BE2C (cell line): Measurements from ENCODE around the gene ENAH.

Experiments used
- DNase-seq: peaks from one replicate; pipeline ENCODE4 v3.0.0-alpha.2; 2020
- H3K27me3 ChIP-seq: fragments of 250-450 bp; sonication (Bioruptor Pico); 2 replicates; pipeline ENCODE4 v1.5.1; 2020; ENCODE audit warnings: mild to moderate bottlenecking
- H3K36me3 ChIP-seq: fragments of 250-450 bp; sonication (Bioruptor Pico); 2 replicates; pipeline ENCODE4 v1.5.1; 2020; ENCODE audit warnings: mild to moderate bottlenecking
- H3K4me1 ChIP-seq: fragments of 250-450 bp; sonication (Bioruptor Pico); 2 replicates; pipeline ENCODE4 v1.5.1; 2020
- H3K4me3 ChIP-seq: 2 replicates; pipeline ENCODE4 v1.5.1; 2011; ENCODE audit warnings: low read depth, low read length
- H3K9me3 ChIP-seq: fragments of 250-450 bp; sonication (Bioruptor Pico); 2 replicates; pipeline ENCODE4 v1.5.1; 2020
- TF ChIP-seq, protein P1 (sequence below): IDR thresholded peaks from 2 replicates; pipeline ENCODE4 v1.5.1; 2012; ENCODE audit warnings: mild to moderate bottlenecking, low read depth, low read length

Gene ENAH

DNA sequence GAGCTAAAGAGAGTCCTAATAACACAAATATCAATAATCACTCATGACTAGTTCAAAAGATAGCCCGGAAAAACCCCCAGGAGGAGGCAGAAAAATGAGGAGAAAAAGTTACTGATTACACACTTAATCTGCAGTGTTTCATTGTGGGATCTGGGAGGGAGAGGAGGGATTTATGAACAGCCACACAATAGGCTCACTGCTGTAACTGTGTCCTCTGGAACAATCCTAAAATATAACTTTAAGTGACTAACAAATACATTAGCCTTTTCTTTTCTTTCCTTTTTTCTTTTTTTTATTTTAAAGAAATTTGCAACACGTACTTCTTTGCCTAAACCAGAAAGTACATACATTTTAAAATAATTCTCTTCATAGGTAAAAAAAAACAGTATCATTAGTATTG, 118.8 kb downstream of the ENAH start:
- TF ChIP-seq, protein P1, sequence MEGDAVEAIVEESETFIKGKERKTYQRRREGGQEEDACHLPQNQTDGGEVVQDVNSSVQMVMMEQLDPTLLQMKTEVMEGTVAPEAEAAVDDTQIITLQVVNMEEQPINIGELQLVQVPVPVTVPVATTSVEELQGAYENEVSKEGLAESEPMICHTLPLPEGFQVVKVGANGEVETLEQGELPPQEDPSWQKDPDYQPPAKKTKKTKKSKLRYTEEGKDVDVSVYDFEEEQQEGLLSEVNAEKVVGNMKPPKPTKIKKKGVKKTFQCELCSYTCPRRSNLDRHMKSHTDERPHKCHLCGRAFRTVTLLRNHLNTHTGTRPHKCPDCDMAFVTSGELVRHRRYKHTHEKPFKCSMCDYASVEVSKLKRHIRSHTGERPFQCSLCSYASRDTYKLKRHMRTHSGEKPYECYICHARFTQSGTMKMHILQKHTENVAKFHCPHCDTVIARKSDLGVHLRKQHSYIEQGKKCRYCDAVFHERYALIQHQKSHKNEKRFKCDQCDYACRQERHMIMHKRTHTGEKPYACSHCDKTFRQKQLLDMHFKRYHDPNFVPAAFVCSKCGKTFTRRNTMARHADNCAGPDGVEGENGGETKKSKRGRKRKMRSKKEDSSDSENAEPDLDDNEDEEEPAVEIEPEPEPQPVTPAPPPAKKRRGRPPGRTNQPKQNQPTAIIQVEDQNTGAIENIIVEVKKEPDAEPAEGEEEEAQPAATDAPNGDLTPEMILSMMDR: no peak
- H3K36me3 ChIP-seq: no peaks in the 10 kb centered on the region
- no peaks in the 10 kb centered on the region for H3K9me3 ChIP-seq
- no peak overlapping the region for H3K4me3 ChIP-seq
- no peak for DNase-seq
- no peaks in the 10 kb centered on the region for H3K27me3 ChIP-seq
- H3K4me1 ChIP-seq: peaks cover 21% of the 10 kb centered on the region

DNA sequence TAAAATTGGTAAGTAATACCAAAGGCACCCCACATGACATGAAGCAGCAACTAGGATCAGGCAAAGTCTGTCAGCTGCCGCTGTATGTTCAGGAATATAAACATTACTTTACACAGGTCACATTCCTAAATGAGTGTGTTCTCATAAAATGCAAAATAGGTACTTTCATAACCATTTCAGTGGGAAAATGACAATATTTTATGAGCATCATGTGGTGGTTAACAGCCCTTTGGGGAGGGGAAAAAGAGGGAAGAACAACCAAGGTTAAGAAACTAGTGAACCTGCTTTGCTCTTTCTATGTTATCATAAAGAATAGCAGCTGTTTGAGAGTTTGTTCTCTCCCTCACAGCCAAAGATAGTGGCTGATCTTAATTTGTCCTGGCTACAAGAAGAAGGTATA, 119.7 kb downstream of the ENAH start:
- no peak for DNase-seq
- Histone ChIP-seq H3K36me3 (no peaks in the 10 kb centered on the region), H3K4me3 (no peak overlapping the region), H3K4me1 (peaks cover 15% of the 10 kb centered on the region), H3K9me3 (no peaks in the 10 kb centered on the region), H3K27me3 (no peaks in the 10 kb centered on the region)
- TF ChIP-seq, protein P1: no peak

DNA sequence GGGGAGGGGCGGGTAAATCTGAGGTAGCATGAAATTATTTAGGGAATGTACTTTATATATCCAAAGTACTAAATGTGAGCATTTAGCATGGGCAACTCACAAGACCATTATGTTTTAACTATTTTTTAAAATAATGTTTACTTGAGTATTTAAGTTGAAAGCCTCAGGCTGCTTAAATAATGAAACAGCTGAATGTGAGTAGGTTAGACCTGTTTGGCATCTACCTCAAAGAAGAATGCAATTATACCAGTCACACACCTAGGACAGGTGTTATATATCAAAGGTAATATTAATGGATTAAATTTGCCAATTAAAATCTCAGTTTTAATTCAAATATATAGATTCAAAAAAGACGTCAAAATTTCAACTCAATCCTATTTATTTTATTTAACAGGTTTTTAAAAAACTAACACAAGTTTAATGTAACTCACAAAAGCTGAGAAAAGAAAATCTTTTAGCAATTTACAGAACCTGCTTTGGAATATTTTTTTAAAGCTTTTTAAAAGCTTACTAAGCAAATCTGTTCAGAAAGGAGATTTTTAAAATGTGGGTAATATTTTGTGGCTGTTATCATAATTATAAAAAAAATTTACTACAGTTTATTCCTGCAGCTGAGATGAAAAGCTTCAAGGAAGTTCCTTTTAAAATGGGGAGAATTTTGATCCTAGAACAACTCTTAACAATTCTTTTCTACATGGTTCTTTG, 120.5 kb downstream of the ENAH start:
- no peaks in the 10 kb centered on the region for H3K27me3 ChIP-seq
- DNase-seq: no peak
- H3K4me1 ChIP-seq: peaks cover 15% of the 10 kb centered on the region
- no peaks in the 10 kb centered on the region for H3K9me3 ChIP-seq
- no peak overlapping the region for H3K4me3 ChIP-seq
- H3K36me3 ChIP-seq: no peaks in the 10 kb centered on the region
- TF ChIP-seq, protein P1: no peak

DNA sequence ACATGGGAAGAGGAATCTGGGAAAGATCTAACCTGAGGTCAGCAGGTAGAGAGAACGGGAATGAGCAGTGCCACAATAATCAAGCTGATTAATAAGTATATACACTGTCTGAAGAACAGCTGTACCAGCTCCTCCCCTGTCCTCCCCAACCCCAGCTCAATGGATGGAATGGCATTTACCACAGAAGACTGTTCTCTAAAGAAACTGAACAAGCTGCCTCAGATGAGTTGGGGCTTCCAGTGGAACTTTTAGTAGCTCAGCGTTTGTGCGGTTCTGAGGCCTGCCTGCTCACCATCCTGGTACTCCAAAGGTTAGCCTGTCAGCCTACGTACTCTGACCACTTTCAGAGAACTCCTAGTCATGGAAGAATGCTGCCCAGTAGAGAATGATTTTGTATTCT, 123.2 kb downstream of the ENAH start:
- no peaks in the 10 kb centered on the region for H3K36me3 ChIP-seq
- TF ChIP-seq, protein P1: no peak
- no peaks in the 10 kb centered on the region for H3K27me3 ChIP-seq
- H3K4me3 ChIP-seq: no peak overlapping the region
- DNase-seq: no peak
- H3K9me3 ChIP-seq: no peaks in the 10 kb centered on the region
- peaks cover 2% of the 10 kb centered on the region; the same call in 1 of the 2 replicates for H3K4me1 ChIP-seq

DNA sequence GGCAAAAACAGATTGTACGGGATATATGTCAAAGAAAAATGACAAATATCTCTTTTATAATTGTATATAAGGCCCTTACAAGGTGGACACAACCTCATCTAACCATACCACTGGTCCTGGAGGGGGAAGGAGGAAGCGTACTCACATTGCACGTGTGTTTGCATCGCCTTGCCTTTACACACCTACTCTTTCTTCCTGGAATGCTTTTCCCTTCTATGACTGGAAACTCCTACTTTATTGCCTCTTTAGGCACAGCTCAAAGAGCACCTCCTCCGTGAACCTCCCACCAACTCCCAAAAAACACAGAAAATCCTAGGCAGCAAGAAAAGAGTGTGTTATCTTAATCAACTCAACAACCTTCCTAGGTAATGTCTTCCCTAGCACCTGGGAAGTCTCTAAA, 125.3 kb downstream of the ENAH start:
- Histone ChIP-seq H3K4me1 (no peaks in the 10 kb centered on the region), H3K4me3 (no peak overlapping the region), H3K36me3 (no peaks in the 10 kb centered on the region), H3K9me3 (no peaks in the 10 kb centered on the region), H3K27me3 (no peaks in the 10 kb centered on the region)
- TF ChIP-seq, protein P1: no peak
- DNase-seq: no peak

DNA sequence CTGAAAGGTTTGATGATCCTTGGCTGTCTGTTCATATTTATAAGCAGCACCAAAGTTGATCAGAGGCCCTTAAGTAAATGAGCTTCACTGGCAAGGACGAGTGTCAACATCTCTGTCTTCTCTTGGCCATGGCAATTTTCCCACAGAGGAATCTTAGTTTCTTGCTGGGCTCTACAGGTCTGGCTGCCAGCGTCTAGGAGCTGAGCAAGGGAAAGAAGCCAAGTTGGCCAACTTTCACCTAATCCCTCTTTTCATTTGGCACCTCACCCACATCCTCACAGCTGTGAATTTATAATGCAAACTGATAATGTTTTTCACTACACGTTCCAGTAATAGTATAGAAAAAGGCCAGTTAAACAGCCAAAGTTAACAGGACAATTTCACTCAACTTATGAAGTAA, 126.0 kb downstream of the ENAH start:
- TF ChIP-seq, protein P1: no peak
- Histone ChIP-seq H3K9me3 (no peaks in the 10 kb centered on the region), H3K36me3 (no peaks in the 10 kb centered on the region), H3K4me3 (no peak overlapping the region), H3K27me3 (no peaks in the 10 kb centered on the region), H3K4me1 (no peaks in the 10 kb centered on the region)
- no peak for DNase-seq
